IMR-90 (cell line): ENCODE results near the gene CHRM5. TPM values are rescaled to one million over a fixed set of nuclear protein-coding genes. Genes with fewer than 3 reads are reported as not detected.

Experiments used
- ATAC-seq: fragments of 200-7000 bp; cut with Tn5 transposase; 2 replicates; pipeline ENCODE4 v1.9.1; 2020; ENCODE audit warnings: low read depth, mild to moderate bottlenecking, moderate library complexity
- BruUV-seq: library from RNA; stranded (reverse); fragments of 400-500 nt; replicated peaks from 2 replicates; lab custom pipeline; 2021; lab: Mats Ljungman, UMichigan
- CTCF ChIA-PET: fragments of 300-600 bp; formaldehyde crosslinking; extraction: SDS; loops from one replicate; lab custom pipeline; 2021; ENCODE audit warnings: antibody characterized with exemption; lab: Yijun Ruan, JAX
- POLR2A ChIA-PET: fragments of 300-600 bp; sonication (Branson Sonifier 250); formaldehyde crosslinking; loops from one replicate; lab custom pipeline; 2022; ENCODE audit warnings: antibody characterized with exemption; ENCODE audit not compliant: unreplicated experiment; lab: Charles Lee
- DNase-seq: peaks from one replicate; pipeline ENCODE4 v3.0.0; 2013
- H2AFZ ChIP-seq: replicated peaks from 2 replicates; pipeline ENCODE3; 2013; ENCODE audit warnings: low read length, mild to moderate bottlenecking; ENCODE audit not compliant: poor library complexity
- H2AK5ac ChIP-seq: 2 replicates; pipeline ENCODE4 v1.6.1; 2013; ENCODE audit warnings: low read depth, low read length, inconsistent platforms
- H2AK9ac ChIP-seq: replicated peaks from 2 replicates; pipeline ENCODE3; 2013; ENCODE audit warnings: mild to moderate bottlenecking, low read depth, low read length, moderate library complexity; ENCODE audit not compliant: poor library complexity
- H2BK120ac ChIP-seq: 2 replicates; pipeline ENCODE4 v1.6.1; 2013; ENCODE audit warnings: low read depth, low read length, inconsistent platforms
- H2BK15ac ChIP-seq: 3 replicates; pipeline ENCODE4 v1.6.1; 2013; ENCODE audit warnings: low read depth, low read length, inconsistent platforms
- H2BK20ac ChIP-seq: 2 replicates; pipeline ENCODE4 v1.6.1; 2013; ENCODE audit warnings: low read depth, mild to moderate bottlenecking, inconsistent platforms, low read length, moderate library complexity
- H2BK5ac ChIP-seq: 2 replicates; pipeline ENCODE4 v1.6.1; 2013; ENCODE audit warnings: mild to moderate bottlenecking, low read depth, low read length, inconsistent platforms; ENCODE audit not compliant: poor library complexity, severe bottlenecking
- H3K14ac ChIP-seq: replicated peaks from 2 replicates; pipeline ENCODE4 v1.6.1; 2013; ENCODE audit warnings: low read depth, low read length, inconsistent platforms
- H3K18ac ChIP-seq: 2 replicates; pipeline ENCODE4 v1.6.1; 2013; ENCODE audit warnings: low read depth, low read length, control low read depth
- H3K23ac ChIP-seq: 2 replicates; pipeline ENCODE4 v1.6.1; 2013; ENCODE audit warnings: low read depth, low read length, inconsistent platforms
- H3K27ac ChIP-seq: 2 replicates; pipeline ENCODE4 v1.5.1; 2013; ENCODE audit warnings: mild to moderate bottlenecking, control low read depth, low read length; ENCODE audit not compliant: insufficient read depth
- H3K27me3 ChIP-seq: 2 replicates; pipeline ENCODE4 v1.6.1; 2013; ENCODE audit warnings: low read length; ENCODE audit not compliant: control insufficient read depth, insufficient read depth
- H3K36me3 ChIP-seq: 2 replicates; pipeline ENCODE4 v1.6.1; 2013; ENCODE audit warnings: low read length, mixed read lengths; ENCODE audit not compliant: control insufficient read depth, insufficient read depth
- H3K4ac ChIP-seq: 2 replicates; pipeline ENCODE4 v1.6.1; 2013; ENCODE audit warnings: low read depth, low read length, inconsistent platforms
- H3K4me1 ChIP-seq: 2 replicates; pipeline ENCODE4 v1.6.1; 2013; ENCODE audit warnings: low read length, mixed read lengths; ENCODE audit not compliant: control insufficient read depth, insufficient read depth
- H3K4me2 ChIP-seq: 2 replicates; pipeline ENCODE4 v1.6.1; 2013; ENCODE audit warnings: low read depth, mild to moderate bottlenecking, control low read depth, low read length, moderate library complexity
- H3K4me3 ChIP-seq: 2 replicates; pipeline ENCODE4 v1.5.1; 2013; ENCODE audit warnings: low read depth, mild to moderate bottlenecking, control low read depth, low read length, moderate library complexity; ENCODE audit not compliant: insufficient read depth
- H3K56ac ChIP-seq: 2 replicates; pipeline ENCODE4 v1.6.1; 2013; ENCODE audit warnings: low read length, inconsistent platforms; ENCODE audit not compliant: insufficient read depth; ENCODE audit errors: extremely low read depth
- H3K79me1 ChIP-seq, 2 experiments: 2 replicates each; pipeline ENCODE4 v1.6.1; 2013; ENCODE audit warnings: low read length in 2 of 2, inconsistent platforms in 1 of 2, low read depth in 1 of 2
- H3K9ac ChIP-seq: 2 replicates; pipeline ENCODE4 v1.6.1; 2013; ENCODE audit warnings: low read depth, low read length, control low read depth
- H3K9me1 ChIP-seq: 2 replicates; pipeline ENCODE4 v1.6.1; 2013; ENCODE audit warnings: low read length, inconsistent platforms; ENCODE audit not compliant: insufficient read depth
- H3K9me3 ChIP-seq: 2 replicates; pipeline ENCODE4 v1.6.1; 2013; ENCODE audit warnings: low read length; ENCODE audit not compliant: control insufficient read depth, insufficient read depth
- H4K20me1 ChIP-seq: 2 replicates; pipeline ENCODE4 v1.6.1; 2013; ENCODE audit warnings: low read length, inconsistent platforms; ENCODE audit not compliant: insufficient read depth
- H4K5ac ChIP-seq: 2 replicates; pipeline ENCODE4 v1.6.1; 2013; ENCODE audit warnings: mild to moderate bottlenecking, low read depth, low read length, control low read depth
- H4K8ac ChIP-seq, 2 experiments: 2 replicates each; pipeline ENCODE4 v1.6.1; 2013; ENCODE audit warnings: low read depth in 2 of 2, low read length in 2 of 2, control low read depth in 1 of 2, inconsistent platforms in 1 of 2
- H4K91ac ChIP-seq: 2 replicates; pipeline ENCODE4 v1.6.1; 2013; ENCODE audit warnings: low read depth, low read length, inconsistent platforms; ENCODE audit not compliant: insufficient read depth
- BHLHE40 ChIP-seq: fragments of 150-350 bp; IDR thresholded peaks from 2 replicates; pipeline ENCODE4 v1.6.1; 2016; ENCODE audit warnings: mild to moderate bottlenecking, low read depth, low read length
- CEBPB ChIP-seq: IDR thresholded peaks from 2 replicates; pipeline ENCODE4 v1.6.1; 2012; ENCODE audit warnings: low read depth, low read length, improper control_type of control experiment
- CHD1 ChIP-seq: IDR thresholded peaks from 2 replicates; pipeline ENCODE4 v1.6.1; 2012; ENCODE audit warnings: low read depth, low read length, improper control_type of control experiment
- CTCF ChIP-seq: conservative IDR thresholded peaks from 2 replicates; pipeline ENCODE4 v1.5.1; 2012; ENCODE audit warnings: mild to moderate bottlenecking, low read depth, low read length, improper control_type of control experiment
- ELK1 ChIP-seq: fragments of 150-350 bp; IDR thresholded peaks from 2 replicates; pipeline ENCODE4 v1.6.1; 2016; ENCODE audit warnings: low read depth, mild to moderate bottlenecking, low read length, moderate library complexity, borderline replicate concordance
- FOS ChIP-seq: fragments of 150-350 bp; IDR thresholded peaks from 2 replicates; pipeline ENCODE4 v1.6.1; 2016; ENCODE audit warnings: low read depth, low read length
- MAFK ChIP-seq: IDR thresholded peaks from 2 replicates; pipeline ENCODE4 v1.6.1; 2012; ENCODE audit warnings: low read depth, low read length, improper control_type of control experiment
- MAZ ChIP-seq: IDR thresholded peaks from 2 replicates; pipeline ENCODE4 v1.6.1; 2012; ENCODE audit warnings: low read depth, mild to moderate bottlenecking, low read length, improper control_type of control experiment, moderate library complexity, borderline replicate concordance
- MXI1 ChIP-seq: IDR thresholded peaks from 2 replicates; pipeline ENCODE4 v1.6.1; 2012; ENCODE audit warnings: low read depth, mild to moderate bottlenecking, low read length, moderate library complexity, borderline replicate concordance
- NFE2L2 ChIP-seq: fragments of 150-350 bp; IDR thresholded peaks from 2 replicates; pipeline ENCODE4 v1.6.1; 2016; ENCODE audit warnings: low read depth, mild to moderate bottlenecking, low read length
- POLR2A ChIP-seq: IDR thresholded peaks from 2 replicates; pipeline ENCODE4 v1.6.1; 2012; ENCODE audit warnings: mild to moderate bottlenecking, low read depth, low read length
- RAD21 ChIP-seq: IDR thresholded peaks from 2 replicates; pipeline ENCODE4 v1.6.1; 2012; ENCODE audit warnings: low read length, improper control_type of control experiment
- RCOR1 ChIP-seq: IDR thresholded peaks from 2 replicates; pipeline ENCODE4 v1.6.1; 2012; ENCODE audit warnings: mild to moderate bottlenecking, low read length, improper control_type of control experiment; ENCODE audit not compliant: insufficient replicate concordance
- RFX5 ChIP-seq: IDR thresholded peaks from 2 replicates; pipeline ENCODE4 v1.8.0; 2012; ENCODE audit warnings: low read depth, mild to moderate bottlenecking, low read length, moderate library complexity
- SMC3 ChIP-seq: fragments of 150-350 bp; IDR thresholded peaks from 2 replicates; pipeline ENCODE4 v1.6.1; 2016; ENCODE audit warnings: low read depth, mild to moderate bottlenecking, antibody characterized with exemption, low read length, moderate library complexity
- USF2 ChIP-seq: fragments of 150-350 bp; IDR thresholded peaks from 2 replicates; pipeline ENCODE4 v1.6.1; 2017; ENCODE audit warnings: mild to moderate bottlenecking, antibody characterized with exemption, low read length, low read depth
- WGBS, 2 experiments: methylation state at CpG; one replicate each; pipeline versions ENCODE4 v1.1.5 to v1.1.7; 2013; ENCODE audit warnings: missing lambda C conversion rate in 2 of 2; ENCODE audit not compliant: insufficient read length in 1 of 2; ENCODE audit errors: extremely low coverage in 2 of 2; 5-methylcytosine and 5-hydroxymethylcytosine counted together
- dilution Hi-C: fragments of 300-500 bp; cut with HindIII; formaldehyde crosslinking; loops from one replicate; pipeline ENCODE4 v1.14.3; 2018; ENCODE audit warnings: low sequenced_read_pairs; ENCODE audit not compliant: unreplicated experiment
- in situ Hi-C: fragments of 300-500 bp; cut with MboI; formaldehyde crosslinking; loops from 3 replicates; pipeline ENCODE4 v1.14.3; 2019; ENCODE audit warnings: low sequenced_read_pairs, inconsistent platforms, mixed read lengths
- intact Hi-C: fragments of 100-400 bp; cut with micrococcal nuclease; formaldehyde crosslinking; loops from 2 replicates; pipeline ENCODE4 v1.10.0; 2022
- polyA plus RNA-seq, 3 experiments: library from polyadenylated mRNA; depleted of rRNA; stranded (reverse); fragments of >200 nt; gene quantifications; 2 replicates each; pipeline ENCODE4 v1.2.3, GENCODE V29; 2012; ENCODE audit warnings: low replicate concordance in 1 of 3
- total RNA-seq: library from RNA; depleted of rRNA; stranded (reverse); fragments of >200 nt; gene quantifications from 2 replicates; pipeline ENCODE4 v1.2.3, GENCODE V29; 2012

CHRM5 gene
- total and polyA plus RNA-seq, 2 of the 4 experiments (the other 2 are of a cell fraction), result under 0.01 to 0.03 TPM

- Histone ChIP-seq H4K20me1 (no peaks in the 10 kb centered on the region), H3K4me2 (no peak overlapping the region), H3K9ac (no peak overlapping the region), H3K4me1 (peaks cover 4% of the 10 kb centered on the region; the same call in 1 of the 2 replicates), H4K8ac (no peak overlapping the region), H3K14ac (no peak overlapping the region), H3K4ac (no peak overlapping the region), H4K91ac (no peak overlapping the region), H3K9me1 (no peaks in the 10 kb centered on the region), H3K4me3 (no peak overlapping the region), H3K36me3 (no peaks in the 10 kb centered on the region), H2AK9ac (no peak overlapping the region), H3K27ac (no peak overlapping the region), H3K23ac (no peak overlapping the region), H2AK5ac (no peak overlapping the region), H2BK120ac (no peak overlapping the region), H2AFZ (no peak overlapping the region), H3K27me3 (no peaks in the 10 kb centered on the region), H3K79me1 (peaks cover 17 to 50% of the 10 kb centered on the region in 2 experiments), H4K5ac (no peak overlapping the region), H3K9me3 (no peaks in the 10 kb centered on the region), H3K56ac (no peak overlapping the region), H2BK5ac (no peak overlapping the region), H2BK20ac (no peak overlapping the region), H2BK15ac (no peak overlapping the region), H3K18ac (no peak overlapping the region)
- intact Hi-C loops, result loop anchor here (5.0 kb wide), 1 partner anchor 38 kb away; no protein-coding TSS in a partner anchor
- dilution Hi-C loops, result no loop called here
- DNase-seq (no peak), ATAC-seq (no peak)
- in situ Hi-C loops, result loop anchor here (5.0 to 25.0 kb wide), 3 partner anchors 112 to 487 kb away; partner anchors contain the start of genes GOLGA8B, KATNBL1 and LPCAT4
- POLR2A ChIA-PET, result no interaction called here
- no TSS peak for BruUV-seq
- no CpG with 5 or more reads among the region's 5 CpGs for WGBS, 2 experiments
- CTCF ChIA-PET, result no interaction called here
- TF ChIP-seq RAD21 (no peak), RFX5 (no peak), MXI1 (no peak), ELK1 (no peak), MAFK (no peak), POLR2A (no peak), FOS (no peak), CEBPB (no peak), NFE2L2 (no peak), CHD1 (no peak), USF2 (no peak), RCOR1 (no peak), MAZ (no peak), SMC3 (no peak), CTCF (no peak), BHLHE40 (no peak)
Observed at GRCh38 chr15:34099914-34100313, 131.6 kb downstream of the CHRM5 start.
